HepG2 (cell line): Measurements from ENCODE around the gene CBLN3. TPM values are rescaled to one million over a fixed set of nuclear protein-coding genes. Genes with fewer than 3 reads are reported as not detected.

ENCODE experiments used
- AHDC1 ChIP-seq: sonication (generic); formaldehyde crosslinking; IDR thresholded peaks from 2 replicates; pipeline ENCODE4 v1.5.1; 2020; ENCODE audit warnings: mild to moderate bottlenecking, missing genetic modification reagents, borderline replicate concordance
- ARNT2 ChIP-seq: sonication (generic); formaldehyde crosslinking; IDR thresholded peaks from 2 replicates; pipeline ENCODE4 v1.8.0; 2022; ENCODE audit warnings: mild to moderate bottlenecking, low read depth, missing genetic modification reagents, moderate library complexity
- ATM ChIP-seq: fragments of 450-650 bp; IDR thresholded peaks from 2 replicates; pipeline ENCODE4 v1.7.1; 2017; ENCODE audit warnings: mild to moderate bottlenecking, borderline replicate concordance
- CEBPB ChIP-seq: IDR thresholded peaks from 2 replicates; pipeline ENCODE4 v1.6.1; 2011; ENCODE audit warnings: low read depth, low read length, improper control_type of control experiment, borderline replicate concordance
- DMAP1 ChIP-seq: IDR thresholded peaks from 2 replicates; pipeline ENCODE4 v1.6.1; 2016
- KLF9 ChIP-seq: IDR thresholded peaks from 2 replicates; pipeline ENCODE4 v1.6.1; 2016; ENCODE audit warnings: low read depth
- MAFK ChIP-seq, 2 experiments: IDR thresholded peaks in 1 of 2; conservative IDR thresholded peaks in 1 of 2; 2 replicates each; pipeline ENCODE4 v1.6.1; 2011; ENCODE audit warnings: improper control_type of control experiment in 2 of 2, low read length in 2 of 2
- MEIS1 ChIP-seq: sonication (generic); formaldehyde crosslinking; IDR thresholded peaks from 2 replicates; pipeline ENCODE4 v1.9.0; 2021; ENCODE audit warnings: mild to moderate bottlenecking, missing genetic modification reagents, moderate library complexity, borderline replicate concordance
- NFIB ChIP-seq: sonication (generic); formaldehyde crosslinking; IDR thresholded peaks from 2 replicates; pipeline ENCODE4 v1.9.0; 2021; ENCODE audit warnings: missing genetic modification reagents, mild to moderate bottlenecking, borderline replicate concordance
- RAD51 ChIP-seq: fragments of 450-650 bp; IDR thresholded peaks from 2 replicates; pipeline ENCODE4 v1.6.1; 2016; ENCODE audit warnings: borderline replicate concordance
- SP140L ChIP-seq: sonication (generic); formaldehyde crosslinking; IDR thresholded peaks from 2 replicates; pipeline ENCODE4 v1.4.0; 2020; ENCODE audit warnings: missing genetic modification reagents, borderline replicate concordance
- UBTF ChIP-seq: sonication (generic); formaldehyde crosslinking; IDR thresholded peaks from 2 replicates; pipeline ENCODE4 v1.4.0; 2020; ENCODE audit warnings: mild to moderate bottlenecking, missing genetic modification reagents
- ZFP1 ChIP-seq: IDR thresholded peaks from 2 replicates; pipeline ENCODE4 v1.6.1; 2016
- ZNF205 ChIP-seq: IDR thresholded peaks from 2 replicates; pipeline ENCODE4 v1.6.1; 2018; ENCODE audit warnings: missing biosample characterization, missing genetic modification reagents
- ZNF263 ChIP-seq: sonication (generic); formaldehyde crosslinking; IDR thresholded peaks from 2 replicates; pipeline ENCODE4 v1.4.0; 2020; ENCODE audit warnings: missing genetic modification reagents
- ZNF556 ChIP-seq: sonication (generic); formaldehyde crosslinking; IDR thresholded peaks from 2 replicates; pipeline ENCODE4 v1.4.0; 2020; ENCODE audit warnings: mild to moderate bottlenecking, missing genetic modification reagents, borderline replicate concordance
- ZNF720 ChIP-seq: sonication (generic); formaldehyde crosslinking; IDR thresholded peaks from 2 replicates; pipeline ENCODE4 v1.4.0; 2020; ENCODE audit warnings: missing genetic modification reagents
- ZNF816 ChIP-seq: sonication (generic); formaldehyde crosslinking; IDR thresholded peaks from 2 replicates; pipeline ENCODE4 v1.8.0; 2022; ENCODE audit warnings: missing genetic modification reagents, mild to moderate bottlenecking, borderline replicate concordance
- ZNF891 ChIP-seq: sonication (generic); formaldehyde crosslinking; IDR thresholded peaks from 2 replicates; pipeline ENCODE4 v1.5.0; 2020; ENCODE audit warnings: mild to moderate bottlenecking, missing genetic modification reagents
- polyA plus RNA-seq, 8 experiments: library from polyadenylated mRNA; depleted of rRNA in 3 of 8; stranded (reverse) in 7 of 8; unstranded in 1 of 8; fragments of >200 nt; fragmentation: Illumina TruSeq in 4 of 8; extraction: Trizol in 4 of 8; gene quantifications; 2 replicates each; pipeline versions ENCODE4 v1.2.1 to v1.2.3, GENCODE V29; 2011 to 2016; ENCODE audit warnings: low read depth in 4 of 8, missing spikeins in 1 of 8, mixed read lengths in 1 of 8; ENCODE audit not compliant: insufficient read depth in 1 of 8
- total RNA-seq, 5 experiments: library from RNA; depleted of rRNA; stranded (reverse); fragments of >200 nt; fragmentation: Illumina TruSeq; extraction: Trizol; gene quantifications; 2 replicates each; pipeline ENCODE4 v1.2.3, GENCODE V29; 2016; ENCODE audit warnings: low read depth in 1 of 5
- TF ChIP-seq, protein P1 (sequence below): sonication (generic); formaldehyde crosslinking; IDR thresholded peaks from 2 replicates; pipeline ENCODE4 v1.8.1; 2022; ENCODE audit warnings: mild to moderate bottlenecking, missing genetic modification reagents
- TF ChIP-seq, protein P2 (sequence below): sonication (generic); formaldehyde crosslinking; IDR thresholded peaks from 2 replicates; pipeline ENCODE4 v1.5.1; 2020; ENCODE audit warnings: missing genetic modification reagents, mild to moderate bottlenecking, borderline replicate concordance

The CBLN3 gene
- total and polyA plus RNA-seq, 2 of the 13 experiments (the other 11 are each of a cell fraction or from before 2014, with no cell fraction given): 0.66 to 0.98 TPM

GRCh38 chr14:24399999-24400718, 29.3 kb downstream of the CBLN3 start (continued):
- TF ChIP-seq CEBPB (peak; percentile 11; the same call in 1 of the 2 replicates), SP140L (CRISPR knock-in tag) (no peak), UBTF (CRISPR knock-in tag) (peak; percentile 40; the same call in 1 of the 2 replicates), DMAP1 (CRISPR knock-in tag) (no peak), ATM (no peak), MEIS1 (no peak), MAFK (conservative IDR thresholded peaks at IDR 0.05 in 1 of 2, IDR thresholded peaks at IDR 0.05 in 1 of 2; ENCODE audit: low read length in 2 of 2) (peak; percentile 93 to 94), ZNF556 (no peak), ZFP1 (CRISPR knock-in tag) (no peak), ZNF720 (CRISPR knock-in tag) (no peak), ZNF891 (CRISPR knock-in tag) (no peak; the same call in 1 of the 2 replicates), ZNF263 (CRISPR knock-in tag) (0 out of 2 replicates have a peak, but pooled peaks have one; percentile 47), NFIB (CRISPR knock-in tag) (no peak), ZNF205 (CRISPR knock-in tag) (no peak), ARNT2 (CRISPR knock-in tag) (no peak), ZNF816 (CRISPR knock-in tag) (no peak), AHDC1 (CRISPR knock-in tag) (0 out of 2 replicates have a peak, but pooled peaks have one; percentile 20), RAD51 (no peak), KLF9 (no peak)
- TF ChIP-seq, protein P1, sequence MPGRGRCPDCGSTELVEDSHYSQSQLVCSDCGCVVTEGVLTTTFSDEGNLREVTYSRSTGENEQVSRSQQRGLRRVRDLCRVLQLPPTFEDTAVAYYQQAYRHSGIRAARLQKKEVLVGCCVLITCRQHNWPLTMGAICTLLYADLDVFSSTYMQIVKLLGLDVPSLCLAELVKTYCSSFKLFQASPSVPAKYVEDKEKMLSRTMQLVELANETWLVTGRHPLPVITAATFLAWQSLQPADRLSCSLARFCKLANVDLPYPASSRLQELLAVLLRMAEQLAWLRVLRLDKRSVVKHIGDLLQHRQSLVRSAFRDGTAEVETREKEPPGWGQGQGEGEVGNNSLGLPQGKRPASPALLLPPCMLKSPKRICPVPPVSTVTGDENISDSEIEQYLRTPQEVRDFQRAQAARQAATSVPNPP (CRISPR knock-in tag): no peak
- TF ChIP-seq, protein P2, sequence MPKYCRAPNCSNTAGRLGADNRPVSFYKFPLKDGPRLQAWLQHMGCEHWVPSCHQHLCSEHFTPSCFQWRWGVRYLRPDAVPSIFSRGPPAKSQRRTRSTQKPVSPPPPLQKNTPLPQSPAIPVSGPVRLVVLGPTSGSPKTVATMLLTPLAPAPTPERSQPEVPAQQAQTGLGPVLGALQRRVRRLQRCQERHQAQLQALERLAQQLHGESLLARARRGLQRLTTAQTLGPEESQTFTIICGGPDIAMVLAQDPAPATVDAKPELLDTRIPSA (CRISPR knock-in tag): no peak
